Osteoblast (primary cell): ENCODE results near the gene GPN2. TPM values are rescaled to one million over a fixed set of nuclear protein-coding genes. Genes with fewer than 3 reads are reported as not detected.

ENCODE experiments used
- DNase-seq: peaks from one replicate; pipeline ENCODE4 v3.0.0; 2011; ENCODE audit warnings: low spot score, mixed read lengths; ENCODE audit not compliant: insufficient read length; ENCODE audit errors: missing footprints
- H2AFZ ChIP-seq: 2 replicates; pipeline ENCODE4 v1.6.0; 2011; ENCODE audit warnings: mild to moderate bottlenecking, low read length
- H3K27ac ChIP-seq: 2 replicates; pipeline ENCODE4 v1.5.1; 2011; ENCODE audit warnings: mild to moderate bottlenecking, low read depth, low read length, moderate library complexity
- H3K27me3 ChIP-seq: 2 replicates; pipeline ENCODE4 v1.6.0; 2012; ENCODE audit warnings: mild to moderate bottlenecking, control low read depth, inconsistent platforms, low read length, moderate library complexity; ENCODE audit not compliant: insufficient read depth
- H3K36me3 ChIP-seq: 2 replicates; pipeline ENCODE4 v1.5.1; 2011; ENCODE audit warnings: mild to moderate bottlenecking, low read length, control low read depth, moderate library complexity; ENCODE audit not compliant: insufficient read depth
- H3K4me1 ChIP-seq: 2 replicates; pipeline ENCODE4 v1.5.1; 2011; ENCODE audit warnings: mild to moderate bottlenecking, low read length, control low read depth, moderate library complexity; ENCODE audit not compliant: insufficient read depth
- H3K4me2 ChIP-seq: 2 replicates; pipeline ENCODE4 v1.6.0; 2011; ENCODE audit warnings: mild to moderate bottlenecking, low read length; ENCODE audit not compliant: insufficient read depth
- H3K4me3 ChIP-seq: fragments of 200-600 bp; sonication (generic); 3 replicates; pipeline ENCODE4 v1.5.1; 2012; ENCODE audit warnings: mild to moderate bottlenecking, low read length, inconsistent platforms; ENCODE audit not compliant: insufficient read depth
- H3K79me2 ChIP-seq: 2 replicates; pipeline ENCODE4 v1.6.0; 2012; ENCODE audit warnings: mild to moderate bottlenecking, low read length, control low read depth, inconsistent platforms; ENCODE audit not compliant: insufficient read depth
- H3K9me3 ChIP-seq: 2 replicates; pipeline ENCODE4 v1.5.1; 2011; ENCODE audit warnings: low read depth, low read length, control low read depth
- H4K20me1 ChIP-seq: 2 replicates; pipeline ENCODE4 v1.6.0; 2012; ENCODE audit warnings: mild to moderate bottlenecking, low read length, control low read depth; ENCODE audit not compliant: insufficient read depth
- CTCF ChIP-seq: IDR thresholded peaks from 2 replicates; pipeline ENCODE4 v1.5.1; 2011; ENCODE audit warnings: mild to moderate bottlenecking, low read depth, low read length, moderate library complexity; ENCODE audit errors: extremely low read depth
- total RNA-seq: library from RNA; depleted of rRNA; stranded (reverse); fragments of >200 nt; gene quantifications from 2 replicates; pipeline ENCODE4 v1.2.3, GENCODE V29; 2012

GPN2 gene
- total RNA-seq, 1 donor, result 8.0 TPM

- H3K79me2 ChIP-seq, result no peaks in the 10 kb centered on the region
- TF ChIP-seq CTCF, result no peak
These were observed 25.2 kb downstream of the GPN2 start for GRCh38 chr1:26864610-26865480.

GRCh38 chr1:26863685-26864077 lies 26.4 kb downstream of the GPN2 start:
- Histone ChIP-seq H3K27ac (no peak overlapping the region), H3K4me1 (peaks cover 23% of the 10 kb centered on the region), H2AFZ (no peak overlapping the region), H3K79me2 (no peaks in the 10 kb centered on the region), H3K36me3 (no peaks in the 10 kb centered on the region), H3K4me2 (peak overlapping the region; percentile 97), H4K20me1 (no peaks in the 10 kb centered on the region), H3K27me3 (no peaks in the 10 kb centered on the region), H3K4me3 (peak overlapping the region; percentile 86), H3K9me3 (no peaks in the 10 kb centered on the region)
- no peak for TF ChIP-seq CTCF
- DNase-seq, result no peak

More at GRCh38 chr1:26864610-26865480, 25.2 kb downstream of the GPN2 start:
- H3K9me3 ChIP-seq, result no peaks in the 10 kb centered on the region
- H3K4me2 ChIP-seq, result peak overlapping the region; percentile 97
- peak; percentile 98 for DNase-seq
- peak overlapping the region; percentile 91 for H3K27ac ChIP-seq
- no peaks in the 10 kb centered on the region for H3K27me3 ChIP-seq
- H3K4me1 ChIP-seq, result peaks cover 23% of the 10 kb centered on the region
- H3K36me3 ChIP-seq, result no peaks in the 10 kb centered on the region
- peak overlapping the region; percentile 97 for H2AFZ ChIP-seq
- H3K4me3 ChIP-seq, result peak overlapping the region; percentile 86
- H4K20me1 ChIP-seq, result no peaks in the 10 kb centered on the region

DNA sequence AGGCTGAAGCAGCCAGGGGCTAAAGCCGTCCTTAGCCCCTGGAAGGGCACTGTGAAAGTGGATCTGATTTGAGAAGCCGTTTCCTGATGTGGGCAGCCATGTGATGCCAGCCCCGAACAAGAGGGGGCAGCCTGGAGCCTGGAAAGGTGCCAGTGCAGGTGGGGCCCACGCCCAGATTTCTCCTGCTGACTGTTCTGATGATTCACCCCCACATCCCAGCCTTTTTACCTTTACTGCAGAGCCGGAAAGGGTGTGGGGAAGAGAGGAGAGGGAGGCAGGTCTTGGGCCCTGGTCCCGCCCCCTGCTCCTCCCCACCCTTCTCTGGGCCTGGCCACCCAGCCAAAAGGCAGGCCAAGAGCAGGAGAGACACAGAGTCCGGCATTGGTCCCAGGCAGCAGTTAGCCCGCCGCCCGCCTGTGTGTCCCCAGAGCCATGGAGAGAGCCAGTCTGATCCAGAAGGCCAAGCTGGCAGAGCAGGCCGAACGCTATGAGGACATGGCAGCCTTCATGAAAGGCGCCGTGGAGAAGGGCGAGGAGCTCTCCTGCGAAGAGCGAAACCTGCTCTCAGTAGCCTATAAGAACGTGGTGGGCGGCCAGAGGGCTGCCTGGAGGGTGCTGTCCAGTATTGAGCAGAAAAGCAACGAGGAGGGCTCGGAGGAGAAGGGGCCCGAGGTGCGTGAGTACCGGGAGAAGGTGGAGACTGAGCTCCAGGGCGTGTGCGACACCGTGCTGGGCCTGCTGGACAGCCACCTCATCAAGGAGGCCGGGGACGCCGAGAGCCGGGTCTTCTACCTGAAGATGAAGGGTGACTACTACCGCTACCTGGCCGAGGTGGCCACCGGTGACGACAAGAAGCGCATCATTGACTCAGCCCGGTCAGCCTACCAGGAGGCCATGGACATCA lies 27.1 kb downstream of the GPN2 start, which contains the start of gene SFN:
Gene SFN, plus strand, starts transcription at position 369 of the 904 bp plus-strand sequence. Its CDS starts 64 bp downstream, at position 433.
- Histone ChIP-seq H3K9me3 (no peaks in the 10 kb centered on the region), H3K4me3 (peak within 1 kb of the TSS; percentile 86), H3K36me3 (no peaks in the 10 kb centered on the region), H3K27me3 (no peaks in the 10 kb centered on the region), H4K20me1 (no peaks in the 10 kb centered on the region), H2AFZ (peak within 1 kb of the TSS; percentile 97), H3K79me2 (no peaks in the 10 kb centered on the region), H3K27ac (peak within 1 kb of the TSS; percentile 73), H3K4me2 (peak within 1 kb of the TSS; percentile 97), H3K4me1 (peaks cover 23% of the 10 kb centered on the region)
- peak; percentile 27 for TF ChIP-seq CTCF
- DNase-seq, result no peak
